ENCODE measurements around the gene TRMT1.
"Not testable (repeated sequence)": the region's sequence is repeated elsewhere in the genome, so short reads cannot be mapped to it uniquely, and the experiment has no call there.

TRMT1 gene

GRCh38 chr19:13150187-13150930, 33.8 kb upstream of the TRMT1 start, which contains the start of the genes IER2 and STX10:
TSS of gene IER2 (plus strand) at chr19:13150411. CDS start at chr19:13153187, 2,776 bp downstream.
TSS of gene STX10 (minus strand) at chr19:13150375. CDS start at chr19:13150173, 202 bp downstream.
- DNase-seq: peak; percentile 96

- DNase-seq: peak; percentile 67
These were observed 33.2 kb upstream of the TRMT1 start for GRCh38 chr19:13149628-13150186.

DNA sequence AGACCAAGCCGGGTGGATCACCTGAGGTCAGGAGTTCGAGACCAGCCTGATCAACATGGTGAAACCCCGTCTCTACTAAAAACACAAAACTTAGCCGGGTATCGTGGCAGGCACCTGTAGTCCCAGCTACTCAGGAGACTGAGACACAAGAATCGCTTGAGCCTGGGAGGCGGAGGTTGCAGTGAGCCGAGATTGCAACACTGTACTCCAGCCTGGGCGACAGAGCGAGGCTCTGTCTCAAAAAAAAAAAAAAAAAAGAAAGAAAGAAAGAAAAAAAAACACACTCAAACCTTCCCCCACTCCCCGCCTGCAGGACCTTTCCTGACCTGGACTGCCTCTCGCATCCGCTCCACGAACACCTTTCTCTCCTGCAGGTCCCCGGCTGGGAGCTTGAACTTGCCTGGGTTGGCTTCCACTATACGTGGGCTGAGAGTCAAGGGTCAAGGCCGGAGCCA, 32.7 kb upstream of the TRMT1 start:
- DNase-seq: not testable (repeated sequence)

DNA sequence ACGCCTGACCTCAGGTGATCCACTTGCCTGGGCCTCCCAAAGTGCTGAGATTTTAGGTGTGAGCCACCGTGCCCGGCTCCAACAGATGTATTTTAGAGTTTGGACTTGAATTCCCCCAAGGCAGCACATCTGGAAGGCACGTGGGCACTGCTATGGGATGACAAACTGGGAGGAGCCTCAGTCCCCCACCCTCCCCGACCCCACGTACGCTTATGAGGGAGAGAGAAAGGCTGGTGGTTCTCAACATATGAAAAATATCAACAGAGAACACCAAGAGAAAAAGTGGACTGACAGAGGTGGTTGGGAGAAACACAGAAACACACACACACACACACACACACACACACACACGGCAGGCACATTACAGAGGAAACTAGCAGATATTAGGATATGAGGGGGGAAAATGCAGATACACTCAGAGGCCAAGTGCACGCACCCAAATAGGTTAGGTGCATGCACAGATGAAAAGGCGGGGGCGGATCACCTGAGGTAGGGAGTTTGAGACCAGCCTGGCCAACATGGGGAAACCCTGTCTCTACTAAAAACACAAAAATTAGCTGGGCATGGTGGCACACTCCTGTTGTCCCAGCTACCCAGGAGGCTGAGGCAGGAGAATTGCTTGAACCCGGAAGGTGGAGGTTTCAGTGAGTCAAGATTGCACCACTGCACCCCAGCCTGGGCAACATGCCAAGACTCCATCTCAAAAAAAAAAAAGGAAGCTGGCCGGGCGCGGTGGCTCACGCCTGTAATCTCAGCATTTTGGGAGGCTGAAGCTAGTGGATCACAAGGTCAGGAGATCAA, 30.4 kb upstream of the TRMT1 start:
- DNase-seq: peak; percentile 38

DNA sequence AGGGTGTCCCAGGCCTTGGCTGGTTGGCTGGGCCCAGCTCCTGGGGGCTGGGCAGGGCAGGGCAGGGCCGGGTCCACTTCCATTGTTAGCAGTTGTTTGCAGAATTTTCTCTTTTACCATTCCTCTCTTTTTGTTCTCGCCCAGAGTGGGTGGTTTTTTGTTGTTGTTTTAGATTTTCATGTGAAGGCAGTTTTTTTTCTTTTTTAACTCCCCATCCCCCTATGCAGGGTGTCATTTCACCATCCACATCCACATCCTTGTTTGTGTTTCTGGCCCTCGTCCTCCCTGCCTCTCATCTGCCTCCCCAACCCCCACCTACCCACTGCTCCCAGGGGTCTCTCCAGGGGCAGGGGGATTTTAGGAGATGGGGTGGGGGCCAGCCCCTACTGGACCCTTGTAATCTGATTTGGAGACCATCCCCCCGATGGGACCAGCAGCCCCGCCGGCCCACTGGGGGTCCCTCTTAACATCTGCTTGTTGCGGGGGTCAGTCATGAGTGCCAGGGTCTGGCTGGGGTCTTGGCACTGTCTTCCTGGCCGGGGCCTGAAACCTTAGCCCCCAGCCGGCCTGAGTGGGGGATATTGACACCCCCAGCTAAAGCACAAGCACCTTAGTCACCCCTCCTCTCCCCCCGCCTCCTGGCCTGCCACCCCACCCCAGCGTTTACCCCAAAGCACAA, 23.2 kb upstream of the TRMT1 start:
- no peak for DNase-seq

DNA sequence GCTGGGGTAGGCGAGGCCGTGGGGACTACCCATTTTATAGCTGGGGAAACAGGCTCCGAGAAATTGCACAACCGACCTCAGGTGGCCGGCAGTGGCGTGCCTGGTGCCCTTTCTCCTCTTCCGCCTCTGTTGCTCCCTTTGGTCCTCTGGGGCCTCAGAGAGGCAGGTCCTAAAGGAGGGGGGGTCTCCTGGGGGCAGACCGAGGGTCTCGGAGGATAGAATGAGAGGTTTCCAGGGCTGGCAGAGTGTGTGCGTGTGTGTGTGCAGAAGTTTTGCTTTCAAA, 22.3 kb upstream of the TRMT1 start:
- DNase-seq: no peak

- no peak for DNase-seq
These were observed 21.8 kb upstream of the TRMT1 start for GRCh38 chr19:13138171-13138915.

DNA sequence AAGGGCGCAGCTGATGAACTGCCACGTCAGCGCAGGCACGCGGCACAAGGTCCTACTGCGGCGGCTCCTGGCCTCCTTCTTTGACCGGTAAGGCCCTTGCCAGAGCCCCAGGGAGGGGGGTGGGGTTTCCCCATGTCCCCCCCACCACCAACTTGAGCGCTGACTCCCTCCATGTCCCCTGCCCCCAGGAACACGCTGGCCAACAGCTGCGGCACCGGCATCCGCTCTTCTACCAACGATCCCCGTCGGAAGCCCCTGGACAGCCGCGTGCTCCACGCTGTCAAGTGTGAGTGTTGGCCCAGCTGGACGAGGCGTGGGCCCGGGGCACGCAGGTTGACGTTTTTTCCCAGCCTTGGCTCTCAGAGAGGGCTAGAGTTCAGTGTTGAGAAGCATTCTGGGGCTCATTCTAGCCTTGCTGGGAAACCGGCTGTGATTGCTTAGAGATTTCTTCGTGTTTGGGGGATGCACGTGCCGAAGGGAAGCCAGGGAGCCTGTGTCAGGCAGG, 20.8 kb upstream of the TRMT1 start:
- no peak for DNase-seq

DNA sequence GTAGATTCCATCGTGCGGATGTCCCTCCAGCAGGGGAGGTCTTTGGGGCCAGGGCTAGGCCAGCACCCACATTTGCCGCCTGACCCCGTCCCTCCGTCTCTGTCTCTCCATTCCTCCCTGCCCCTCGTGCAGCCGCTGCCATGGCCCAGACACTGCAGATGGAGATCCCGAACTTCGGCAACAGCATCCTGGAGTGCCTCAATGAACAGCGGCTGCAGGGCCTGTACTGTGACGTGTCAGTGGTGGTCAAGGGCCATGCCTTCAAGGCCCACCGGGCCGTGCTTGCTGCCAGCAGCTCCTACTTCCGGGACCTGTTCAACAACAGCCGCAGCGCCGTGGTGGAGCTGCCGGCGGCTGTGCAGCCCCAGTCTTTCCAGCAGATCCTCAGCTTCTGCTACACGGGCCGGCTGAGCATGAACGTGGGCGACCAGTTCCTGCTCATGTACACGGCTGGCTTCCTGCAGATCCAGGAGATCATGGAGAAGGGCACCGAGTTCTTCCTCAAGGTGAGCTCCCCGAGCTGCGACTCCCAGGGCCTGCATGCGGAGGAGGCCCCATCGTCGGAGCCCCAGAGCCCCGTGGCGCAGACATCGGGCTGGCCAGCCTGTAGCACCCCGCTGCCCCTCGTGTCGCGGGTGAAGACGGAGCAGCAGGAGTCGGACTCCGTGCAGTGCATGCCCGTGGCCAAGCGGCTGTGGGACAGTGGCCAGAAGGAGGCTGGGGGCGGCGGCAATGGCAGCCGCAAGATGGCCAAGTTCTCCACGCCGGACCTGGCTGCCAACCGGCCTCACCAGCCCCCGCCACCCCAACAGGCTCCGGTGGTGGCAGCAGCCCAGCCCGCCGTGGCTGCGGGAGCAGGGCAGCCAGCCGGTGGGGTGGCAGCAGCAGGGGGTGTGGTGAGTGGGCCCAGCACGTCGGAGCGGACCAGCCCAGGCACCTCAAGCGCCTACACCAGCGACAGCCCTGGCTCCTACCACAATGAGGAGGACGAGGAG, 18.8 kb upstream of the TRMT1 start:
- DNase-seq: no peak

- no peak for DNase-seq
These were observed 18.1 kb upstream of the TRMT1 start for GRCh38 chr19:13134626-13135025.

DNA sequence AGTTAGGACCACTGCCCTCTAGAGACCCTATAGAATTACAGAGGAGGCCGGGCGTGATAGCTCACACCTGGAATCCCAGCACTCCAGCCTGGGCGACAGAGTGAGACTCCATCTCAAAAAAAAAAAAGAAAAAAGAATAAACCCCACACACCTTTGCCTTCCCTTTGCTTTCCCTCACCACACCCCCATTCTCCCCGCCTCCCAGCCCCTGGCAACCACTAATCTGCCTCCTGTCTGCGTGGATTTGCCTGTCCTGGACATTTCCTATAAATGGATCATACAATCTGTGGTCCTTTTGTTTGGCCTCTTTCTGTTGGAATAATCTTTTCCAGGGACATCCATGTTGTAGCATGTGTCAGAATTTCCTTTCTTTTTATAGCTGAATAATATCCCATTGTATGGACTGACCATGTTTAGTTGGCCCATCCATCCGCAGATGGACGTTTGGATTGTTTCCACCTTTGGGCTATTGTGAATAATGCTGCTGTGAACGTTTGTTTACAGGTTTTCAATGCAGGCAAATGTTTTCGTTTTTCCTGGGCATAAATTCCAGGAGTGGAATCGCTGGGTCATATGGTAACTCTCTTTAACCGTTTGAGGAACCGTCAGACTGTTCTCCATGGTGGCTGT, 16.8 kb upstream of the TRMT1 start:
- DNase-seq: no peak

DNA sequence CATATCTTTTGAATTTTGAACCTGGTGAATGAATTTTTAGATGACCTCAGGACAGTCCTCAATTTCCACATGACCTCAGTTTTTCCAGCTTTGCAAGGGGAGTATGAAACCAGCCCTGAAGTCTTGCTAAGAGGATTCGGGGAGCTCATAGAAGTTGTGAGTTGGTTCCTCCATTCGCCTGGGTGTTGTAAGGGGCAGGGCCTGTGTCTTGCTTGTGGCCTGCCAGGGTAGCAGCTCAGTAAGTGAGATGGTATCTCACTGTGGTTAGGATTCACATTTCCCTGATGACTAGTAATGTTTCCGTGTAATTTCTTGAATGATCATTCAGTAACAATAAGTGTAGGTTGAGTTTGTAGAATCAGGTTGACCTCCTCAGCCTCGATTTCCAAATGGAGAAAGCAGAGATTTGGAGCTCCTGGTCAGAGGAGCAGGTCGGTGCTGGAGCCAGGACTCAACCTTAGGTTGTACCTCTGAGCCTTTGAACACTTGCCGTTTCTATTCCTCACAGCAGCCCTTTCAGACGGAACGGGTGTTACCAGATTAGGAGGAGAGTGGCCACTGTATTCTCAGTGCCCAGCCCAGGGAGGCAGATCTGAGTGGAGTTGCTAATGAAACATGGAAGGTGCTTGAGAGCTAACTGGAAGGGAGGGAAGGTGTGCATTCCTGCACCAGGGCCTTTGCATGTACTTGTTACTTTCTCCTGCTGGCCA, 16.1 kb upstream of the TRMT1 start:
- peak; percentile 82 for DNase-seq

DNA sequence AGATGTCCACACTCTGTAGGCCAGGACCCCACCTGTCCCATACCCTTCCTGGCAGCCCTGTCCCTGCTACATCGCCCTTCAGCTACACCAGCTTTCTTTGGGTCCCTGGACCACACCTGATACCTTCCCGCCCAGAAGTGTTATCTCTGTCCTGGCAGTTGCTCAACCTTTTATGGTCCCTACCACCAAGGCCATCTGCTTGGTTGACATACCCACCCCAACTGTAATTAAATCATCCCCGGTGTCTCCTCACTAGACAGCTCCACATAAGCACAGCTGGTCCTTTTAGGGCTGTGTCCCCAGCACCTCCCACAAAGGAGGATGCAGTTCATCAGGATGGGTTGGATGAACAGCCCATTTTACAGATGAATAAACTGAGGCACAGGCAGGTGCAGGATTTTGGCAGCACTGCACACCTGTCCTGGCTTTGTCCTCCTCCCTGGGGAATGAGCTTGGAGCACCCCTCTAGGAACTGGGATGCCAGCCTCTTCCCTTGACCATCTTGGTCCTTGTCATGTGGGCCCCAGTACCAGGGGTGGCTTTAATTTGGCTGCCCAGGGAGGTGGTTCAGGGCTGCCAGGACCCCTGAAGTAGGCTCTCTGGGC, 14.4 kb upstream of the TRMT1 start:
- DNase-seq: no peak

GRCh38 chr19:13129384-13129783, 12.8 kb upstream of the TRMT1 start:
- DNase-seq: no peak

DNA sequence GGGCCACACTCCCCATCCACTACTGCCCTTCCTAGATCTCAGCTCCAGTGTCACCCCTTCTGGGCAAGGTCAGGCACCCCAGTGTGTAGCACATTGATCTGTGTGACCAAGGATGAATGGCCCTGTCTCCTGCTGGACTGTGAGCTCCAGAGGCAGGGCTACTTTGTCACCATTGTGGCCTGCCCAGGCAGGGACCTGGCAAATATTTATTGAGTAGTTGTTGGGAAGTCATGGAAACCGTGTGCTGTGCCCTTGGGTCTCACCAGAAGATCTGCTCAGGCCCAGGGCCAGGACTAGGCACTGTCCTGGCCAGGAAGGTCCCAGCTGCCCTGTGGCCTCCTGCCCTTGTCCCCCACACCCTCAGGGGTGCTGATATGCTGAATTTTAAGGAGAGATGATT, 12.0 kb upstream of the TRMT1 start:
- no peak for DNase-seq

- DNase-seq: no peak
These were observed 11.5 kb upstream of the TRMT1 start for GRCh38 chr19:13127811-13128575.

GRCh38 chr19:13127051-13127450, 10.5 kb upstream of the TRMT1 start:
- no peak for DNase-seq

All from EL (cell line).